H1 (cell line): Measurements from ENCODE around the gene NCAM1. TPM values are rescaled to one million over a fixed set of nuclear protein-coding genes. Genes with fewer than 3 reads are reported as not detected.

Experiments
- EGR1 ChIP-seq: IDR thresholded peaks from 2 replicates; pipeline ENCODE4 v1.6.1; 2011; ENCODE audit warnings: low read depth, low read length, borderline replicate concordance
- FOSL1 ChIP-seq: IDR thresholded peaks from 2 replicates; pipeline ENCODE4 v1.6.1; 2011; ENCODE audit warnings: mild to moderate bottlenecking, low read depth, low read length, moderate library complexity; ENCODE audit not compliant: insufficient read depth
- GTF2F1 ChIP-seq: IDR thresholded peaks from 2 replicates; pipeline ENCODE4 v1.6.1; 2012; ENCODE audit warnings: low read depth, low read length, improper control_type of control experiment, borderline replicate concordance
- RXRA ChIP-seq: IDR thresholded peaks from 2 replicates; pipeline ENCODE4 v1.6.1; 2011; ENCODE audit warnings: low read depth, mild to moderate bottlenecking, low read length, moderate library complexity; ENCODE audit not compliant: insufficient read depth
- SIN3A ChIP-seq, 2 experiments: IDR thresholded peaks in 1 of 2; conservative IDR thresholded peaks in 1 of 2; 2 replicates each; pipeline ENCODE4 v1.6.1; 2011 to 2012; ENCODE audit warnings: low read length in 2 of 2, improper control_type of control experiment in 1 of 2, low read depth in 1 of 2, mild to moderate bottlenecking in 1 of 2
- SP2 ChIP-seq: IDR thresholded peaks from 2 replicates; pipeline ENCODE4 v1.6.1; 2012; ENCODE audit warnings: mild to moderate bottlenecking, low read length, inconsistent platforms
- TBP ChIP-seq: IDR thresholded peaks from 2 replicates; pipeline ENCODE4 v1.6.1; 2011; ENCODE audit warnings: low read depth, low read length, improper control_type of control experiment
- polyA plus RNA-seq, 7 experiments: library from polyadenylated mRNA; depleted of rRNA in 3 of 7; stranded (reverse) in 5 of 7; unstranded in 2 of 7; fragments of >200 nt in 5 of 7; fragments of 200-250 nt in 2 of 7; gene quantifications; 1 replicate in 5 of 7; 2 replicates in 1 of 7; 4 replicates in 1 of 7; pipeline versions ENCODE4 v1.2.1 to v1.2.3, GENCODE V29; 2011 to 2013; ENCODE audit warnings: missing spikeins in 2 of 7, mixed read lengths in 2 of 7
- total RNA-seq: library from RNA; stranded (reverse); fragmentation: NEBNext Ultra II Directional; extraction: Animal tissue kit (Norgen Biotek cat#: 25700); gene quantifications from 2 replicates; pipeline ENCODE4 v1.2.1, GENCODE V29; 2021
- TF ChIP-seq, protein P1 (sequence below): fragments of 300-600 bp; sonication (generic); IDR thresholded peaks from 2 replicates; pipeline ENCODE4 v1.7.1; 2012; ENCODE audit warnings: low read length, moderate library complexity, mild to moderate bottlenecking, inconsistent platforms; ENCODE audit not compliant: insufficient replicate concordance

NCAM1 gene
- total and polyA plus RNA-seq, 2 of the 8 experiments (the other 6 are each of a cell fraction or from before 2014, with no cell fraction given) = 3.1 to 4.3 TPM

- TF ChIP-seq, protein P1, sequence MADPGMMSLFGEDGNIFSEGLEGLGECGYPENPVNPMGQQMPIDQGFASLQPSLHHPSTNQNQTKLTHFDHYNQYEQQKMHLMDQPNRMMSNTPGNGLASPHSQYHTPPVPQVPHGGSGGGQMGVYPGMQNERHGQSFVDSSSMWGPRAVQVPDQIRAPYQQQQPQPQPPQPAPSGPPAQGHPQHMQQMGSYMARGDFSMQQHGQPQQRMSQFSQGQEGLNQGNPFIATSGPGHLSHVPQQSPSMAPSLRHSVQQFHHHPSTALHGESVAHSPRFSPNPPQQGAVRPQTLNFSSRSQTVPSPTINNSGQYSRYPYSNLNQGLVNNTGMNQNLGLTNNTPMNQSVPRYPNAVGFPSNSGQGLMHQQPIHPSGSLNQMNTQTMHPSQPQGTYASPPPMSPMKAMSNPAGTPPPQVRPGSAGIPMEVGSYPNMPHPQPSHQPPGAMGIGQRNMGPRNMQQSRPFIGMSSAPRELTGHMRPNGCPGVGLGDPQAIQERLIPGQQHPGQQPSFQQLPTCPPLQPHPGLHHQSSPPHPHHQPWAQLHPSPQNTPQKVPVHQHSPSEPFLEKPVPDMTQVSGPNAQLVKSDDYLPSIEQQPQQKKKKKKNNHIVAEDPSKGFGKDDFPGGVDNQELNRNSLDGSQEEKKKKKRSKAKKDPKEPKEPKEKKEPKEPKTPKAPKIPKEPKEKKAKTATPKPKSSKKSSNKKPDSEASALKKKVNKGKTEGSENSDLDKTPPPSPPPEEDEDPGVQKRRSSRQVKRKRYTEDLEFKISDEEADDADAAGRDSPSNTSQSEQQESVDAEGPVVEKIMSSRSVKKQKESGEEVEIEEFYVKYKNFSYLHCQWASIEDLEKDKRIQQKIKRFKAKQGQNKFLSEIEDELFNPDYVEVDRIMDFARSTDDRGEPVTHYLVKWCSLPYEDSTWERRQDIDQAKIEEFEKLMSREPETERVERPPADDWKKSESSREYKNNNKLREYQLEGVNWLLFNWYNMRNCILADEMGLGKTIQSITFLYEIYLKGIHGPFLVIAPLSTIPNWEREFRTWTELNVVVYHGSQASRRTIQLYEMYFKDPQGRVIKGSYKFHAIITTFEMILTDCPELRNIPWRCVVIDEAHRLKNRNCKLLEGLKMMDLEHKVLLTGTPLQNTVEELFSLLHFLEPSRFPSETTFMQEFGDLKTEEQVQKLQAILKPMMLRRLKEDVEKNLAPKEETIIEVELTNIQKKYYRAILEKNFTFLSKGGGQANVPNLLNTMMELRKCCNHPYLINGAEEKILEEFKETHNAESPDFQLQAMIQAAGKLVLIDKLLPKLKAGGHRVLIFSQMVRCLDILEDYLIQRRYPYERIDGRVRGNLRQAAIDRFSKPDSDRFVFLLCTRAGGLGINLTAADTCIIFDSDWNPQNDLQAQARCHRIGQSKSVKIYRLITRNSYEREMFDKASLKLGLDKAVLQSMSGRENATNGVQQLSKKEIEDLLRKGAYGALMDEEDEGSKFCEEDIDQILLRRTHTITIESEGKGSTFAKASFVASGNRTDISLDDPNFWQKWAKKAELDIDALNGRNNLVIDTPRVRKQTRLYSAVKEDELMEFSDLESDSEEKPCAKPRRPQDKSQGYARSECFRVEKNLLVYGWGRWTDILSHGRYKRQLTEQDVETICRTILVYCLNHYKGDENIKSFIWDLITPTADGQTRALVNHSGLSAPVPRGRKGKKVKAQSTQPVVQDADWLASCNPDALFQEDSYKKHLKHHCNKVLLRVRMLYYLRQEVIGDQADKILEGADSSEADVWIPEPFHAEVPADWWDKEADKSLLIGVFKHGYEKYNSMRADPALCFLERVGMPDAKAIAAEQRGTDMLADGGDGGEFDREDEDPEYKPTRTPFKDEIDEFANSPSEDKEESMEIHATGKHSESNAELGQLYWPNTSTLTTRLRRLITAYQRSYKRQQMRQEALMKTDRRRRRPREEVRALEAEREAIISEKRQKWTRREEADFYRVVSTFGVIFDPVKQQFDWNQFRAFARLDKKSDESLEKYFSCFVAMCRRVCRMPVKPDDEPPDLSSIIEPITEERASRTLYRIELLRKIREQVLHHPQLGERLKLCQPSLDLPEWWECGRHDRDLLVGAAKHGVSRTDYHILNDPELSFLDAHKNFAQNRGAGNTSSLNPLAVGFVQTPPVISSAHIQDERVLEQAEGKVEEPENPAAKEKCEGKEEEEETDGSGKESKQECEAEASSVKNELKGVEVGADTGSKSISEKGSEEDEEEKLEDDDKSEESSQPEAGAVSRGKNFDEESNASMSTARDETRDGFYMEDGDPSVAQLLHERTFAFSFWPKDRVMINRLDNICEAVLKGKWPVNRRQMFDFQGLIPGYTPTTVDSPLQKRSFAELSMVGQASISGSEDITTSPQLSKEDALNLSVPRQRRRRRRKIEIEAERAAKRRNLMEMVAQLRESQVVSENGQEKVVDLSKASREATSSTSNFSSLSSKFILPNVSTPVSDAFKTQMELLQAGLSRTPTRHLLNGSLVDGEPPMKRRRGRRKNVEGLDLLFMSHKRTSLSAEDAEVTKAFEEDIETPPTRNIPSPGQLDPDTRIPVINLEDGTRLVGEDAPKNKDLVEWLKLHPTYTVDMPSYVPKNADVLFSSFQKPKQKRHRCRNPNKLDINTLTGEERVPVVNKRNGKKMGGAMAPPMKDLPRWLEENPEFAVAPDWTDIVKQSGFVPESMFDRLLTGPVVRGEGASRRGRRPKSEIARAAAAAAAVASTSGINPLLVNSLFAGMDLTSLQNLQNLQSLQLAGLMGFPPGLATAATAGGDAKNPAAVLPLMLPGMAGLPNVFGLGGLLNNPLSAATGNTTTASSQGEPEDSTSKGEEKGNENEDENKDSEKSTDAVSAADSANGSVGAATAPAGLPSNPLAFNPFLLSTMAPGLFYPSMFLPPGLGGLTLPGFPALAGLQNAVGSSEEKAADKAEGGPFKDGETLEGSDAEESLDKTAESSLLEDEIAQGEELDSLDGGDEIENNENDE = no peak
- TF ChIP-seq SP2 (no peak), GTF2F1 (no peak), EGR1 (no peak), FOSL1 (no peak), SIN3A (conservative IDR thresholded peaks at IDR 0.05 in 1 of 2, IDR thresholded peaks at IDR 0.05 in 1 of 2; ENCODE audit: low read depth in 1 of 2, low read length in 2 of 2) (no peak), RXRA (no peak), TBP (no peak)
Observed at GRCh38 chr11:113242060-113242459, 280.8 kb downstream of the NCAM1 start (continued).
